GM18511 (cell line): ENCODE measurements around the gene CD44.

ENCODE experiments used
- ATAC-seq: cut with Tn5 transposase; IDR thresholded peaks from one replicate; pipeline ENCODE4 v1.9.1; 2021; ENCODE audit warnings: mild to moderate bottlenecking, moderate library complexity; ENCODE audit not compliant: unreplicated experiment

Gene CD44

GRCh38 chr11:35111161-35112055 lies 27.6 kb upstream of the CD44 start:
- ATAC-seq = no peak

GRCh38 chr11:35112056-35112845 lies 26.7 kb upstream of the CD44 start:
- no peak for ATAC-seq

GRCh38 chr11:35112846-35113105 lies 26.2 kb upstream of the CD44 start:
- ATAC-seq = no peak

- peak; percentile 67 for ATAC-seq
Observed at GRCh38 chr11:35114906-35115687, 23.9 kb upstream of the CD44 start.

- ATAC-seq = no peak
Observed at GRCh38 chr11:35115688-35116030, 23.3 kb upstream of the CD44 start.

GRCh38 chr11:35116245-35116644 lies 22.7 kb upstream of the CD44 start:
- ATAC-seq = no peak

- ATAC-seq = no peak
Observed at GRCh38 chr11:35116762-35117640, 22.0 kb upstream of the CD44 start.

GRCh38 chr11:35118906-35119305 lies 20.1 kb upstream of the CD44 start:
- ATAC-seq = peak; percentile 76

- ATAC-seq = no peak
Observed at GRCh38 chr11:35121326-35121865, 17.6 kb upstream of the CD44 start.

GRCh38 chr11:35122308-35122707 lies 16.7 kb upstream of the CD44 start:
- ATAC-seq = no peak

- peak; percentile 73 for ATAC-seq
Observed at GRCh38 chr11:35126000-35126878, 12.7 kb upstream of the CD44 start.

- peak; percentile 35 for ATAC-seq
Observed at GRCh38 chr11:35126879-35127581, 11.9 kb upstream of the CD44 start.

GRCh38 chr11:35127619-35128018 lies 11.4 kb upstream of the CD44 start:
- ATAC-seq = peak; percentile 18

GRCh38 chr11:35131094-35131493 lies 7.9 kb upstream of the CD44 start:
- no peak for ATAC-seq

GRCh38 chr11:35131886-35132285 lies 7.1 kb upstream of the CD44 start:
- no peak for ATAC-seq

GRCh38 chr11:35133656-35134055 lies 5.3 kb upstream of the CD44 start:
- ATAC-seq = no peak

GRCh38 chr11:35134403-35135148 lies 4.4 kb upstream of the CD44 start:
- ATAC-seq = no peak

GRCh38 chr11:35135222-35135621 lies 3.7 kb upstream of the CD44 start:
- ATAC-seq = no peak
